Measurements from ENCODE around the gene IL17RB.

IL17RB gene

DNA sequence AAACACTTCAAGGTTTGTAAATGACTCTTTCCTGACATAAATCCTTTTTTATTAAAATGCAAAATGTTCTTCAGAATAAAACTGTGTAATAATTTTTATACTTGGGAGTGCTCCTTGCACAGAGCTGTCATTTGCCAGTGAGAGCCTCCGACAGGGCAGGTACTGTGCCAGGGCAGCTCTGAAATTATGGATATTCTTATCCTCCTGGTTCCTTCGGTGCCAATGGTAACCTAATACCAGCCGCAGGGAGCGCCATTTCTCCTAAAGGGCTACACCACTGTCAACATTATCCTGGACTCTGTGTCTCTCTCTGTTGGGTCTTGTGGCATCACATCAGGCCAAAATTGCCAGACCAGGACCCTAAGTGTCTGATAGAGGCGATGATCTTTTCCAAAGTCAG, 33.1 kb upstream of the IL17RB start:
- no peak for TF ChIP-seq ZBTB7A (IDR thresholded peaks at IDR 0.05; ENCODE audit: low read depth)
- TF ChIP-seq CREB1 (IDR thresholded peaks at IDR 0.05; ENCODE audit: low read depth), result no peak
- TF ChIP-seq EGR1 (IDR thresholded peaks at IDR 0.05), result no peak
- TF ChIP-seq, protein P1, sequence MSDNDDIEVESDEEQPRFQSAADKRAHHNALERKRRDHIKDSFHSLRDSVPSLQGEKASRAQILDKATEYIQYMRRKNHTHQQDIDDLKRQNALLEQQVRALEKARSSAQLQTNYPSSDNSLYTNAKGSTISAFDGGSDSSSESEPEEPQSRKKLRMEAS (IDR thresholded peaks at IDR 0.05), result no peak
- TF ChIP-seq, protein P2, sequence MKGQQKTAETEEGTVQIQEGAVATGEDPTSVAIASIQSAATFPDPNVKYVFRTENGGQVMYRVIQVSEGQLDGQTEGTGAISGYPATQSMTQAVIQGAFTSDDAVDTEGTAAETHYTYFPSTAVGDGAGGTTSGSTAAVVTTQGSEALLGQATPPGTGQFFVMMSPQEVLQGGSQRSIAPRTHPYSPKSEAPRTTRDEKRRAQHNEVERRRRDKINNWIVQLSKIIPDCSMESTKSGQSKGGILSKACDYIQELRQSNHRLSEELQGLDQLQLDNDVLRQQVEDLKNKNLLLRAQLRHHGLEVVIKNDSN (IDR thresholded peaks at IDR 0.05), result no peak
- TF ChIP-seq CEBPB (IDR thresholded peaks at IDR 0.05), result no peak
- TF ChIP-seq TAF1 (IDR thresholded peaks at IDR 0.05; ENCODE audit: low read depth), result no peak
- no peak for TF ChIP-seq EP300 (IDR thresholded peaks at IDR 0.05; ENCODE audit: borderline replicate concordance)
- no peak for TF ChIP-seq FOXM1 (IDR thresholded peaks at IDR 0.05; ENCODE audit: borderline replicate concordance, low read depth)
- TF ChIP-seq RAD21 (IDR thresholded peaks at IDR 0.05; ENCODE audit: low read depth), result no peak
- TF ChIP-seq YY1 (IDR thresholded peaks at IDR 0.05; ENCODE audit: low read depth), result no peak
- no peak for TF ChIP-seq TEAD4 (IDR thresholded peaks at IDR 0.05)
- TF ChIP-seq, protein P3, sequence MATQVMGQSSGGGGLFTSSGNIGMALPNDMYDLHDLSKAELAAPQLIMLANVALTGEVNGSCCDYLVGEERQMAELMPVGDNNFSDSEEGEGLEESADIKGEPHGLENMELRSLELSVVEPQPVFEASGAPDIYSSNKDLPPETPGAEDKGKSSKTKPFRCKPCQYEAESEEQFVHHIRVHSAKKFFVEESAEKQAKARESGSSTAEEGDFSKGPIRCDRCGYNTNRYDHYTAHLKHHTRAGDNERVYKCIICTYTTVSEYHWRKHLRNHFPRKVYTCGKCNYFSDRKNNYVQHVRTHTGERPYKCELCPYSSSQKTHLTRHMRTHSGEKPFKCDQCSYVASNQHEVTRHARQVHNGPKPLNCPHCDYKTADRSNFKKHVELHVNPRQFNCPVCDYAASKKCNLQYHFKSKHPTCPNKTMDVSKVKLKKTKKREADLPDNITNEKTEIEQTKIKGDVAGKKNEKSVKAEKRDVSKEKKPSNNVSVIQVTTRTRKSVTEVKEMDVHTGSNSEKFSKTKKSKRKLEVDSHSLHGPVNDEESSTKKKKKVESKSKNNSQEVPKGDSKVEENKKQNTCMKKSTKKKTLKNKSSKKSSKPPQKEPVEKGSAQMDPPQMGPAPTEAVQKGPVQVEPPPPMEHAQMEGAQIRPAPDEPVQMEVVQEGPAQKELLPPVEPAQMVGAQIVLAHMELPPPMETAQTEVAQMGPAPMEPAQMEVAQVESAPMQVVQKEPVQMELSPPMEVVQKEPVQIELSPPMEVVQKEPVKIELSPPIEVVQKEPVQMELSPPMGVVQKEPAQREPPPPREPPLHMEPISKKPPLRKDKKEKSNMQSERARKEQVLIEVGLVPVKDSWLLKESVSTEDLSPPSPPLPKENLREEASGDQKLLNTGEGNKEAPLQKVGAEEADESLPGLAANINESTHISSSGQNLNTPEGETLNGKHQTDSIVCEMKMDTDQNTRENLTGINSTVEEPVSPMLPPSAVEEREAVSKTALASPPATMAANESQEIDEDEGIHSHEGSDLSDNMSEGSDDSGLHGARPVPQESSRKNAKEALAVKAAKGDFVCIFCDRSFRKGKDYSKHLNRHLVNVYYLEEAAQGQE (IDR thresholded peaks at IDR 0.05; ENCODE audit: low read depth), result no peak
- TF ChIP-seq TCF12 (IDR thresholded peaks at IDR 0.05; ENCODE audit: low read depth), result no peak
- TF ChIP-seq NFIC (IDR thresholded peaks at IDR 0.05), result no peak

DNA sequence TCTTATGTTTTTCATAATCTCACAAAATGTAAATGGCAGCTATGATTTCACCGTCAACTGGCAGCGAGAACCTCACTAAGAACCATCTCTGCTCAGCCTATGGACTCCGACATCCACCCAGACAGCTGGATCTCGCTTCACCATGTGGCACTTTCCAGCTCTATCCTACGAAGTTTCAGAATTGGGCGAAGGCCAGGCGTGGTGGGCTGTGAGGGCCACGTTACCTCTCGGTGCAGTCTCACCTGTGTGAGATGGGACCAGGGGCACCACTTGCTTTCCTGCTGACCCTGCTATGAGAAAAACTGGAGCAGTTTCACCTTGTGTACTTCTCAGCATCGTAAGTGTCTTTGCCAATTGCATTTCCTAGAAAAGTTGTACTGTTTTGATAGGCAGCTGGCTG, 32.5 kb upstream of the IL17RB start:
- TF ChIP-seq TCF12 (IDR thresholded peaks at IDR 0.05; ENCODE audit: low read depth), result no peak
- TF ChIP-seq, protein P1 (IDR thresholded peaks at IDR 0.05), result no peak
- no peak for TF ChIP-seq EGR1 (IDR thresholded peaks at IDR 0.05)
- TF ChIP-seq ZBTB7A (IDR thresholded peaks at IDR 0.05; ENCODE audit: low read depth), result no peak
- TF ChIP-seq RAD21 (IDR thresholded peaks at IDR 0.05; ENCODE audit: low read depth), result no peak
- TF ChIP-seq, protein P2 (IDR thresholded peaks at IDR 0.05), result no peak
- no peak for TF ChIP-seq YY1 (IDR thresholded peaks at IDR 0.05; ENCODE audit: low read depth)

DNA sequence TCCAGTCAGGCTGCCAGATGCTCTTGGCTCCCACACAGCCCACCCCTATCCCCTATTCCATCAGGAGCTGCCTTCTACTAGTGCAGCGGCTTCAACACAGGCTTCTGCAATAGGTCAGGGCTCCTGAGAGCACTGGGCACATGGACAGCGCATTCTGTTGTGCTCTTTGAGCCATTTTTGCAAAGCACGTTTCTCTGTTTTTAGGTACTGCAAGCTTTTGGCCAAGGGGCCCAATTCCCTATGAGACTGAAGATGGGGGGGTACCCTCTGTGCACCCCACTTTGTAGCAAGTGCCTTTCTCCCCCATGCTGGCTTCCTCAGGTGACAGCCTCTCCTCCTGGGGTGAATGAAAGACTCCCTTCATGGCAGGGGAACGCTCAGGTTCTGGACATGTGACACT, 31.3 kb upstream of the IL17RB start:
- TF ChIP-seq CREB1 (IDR thresholded peaks at IDR 0.05; ENCODE audit: low read depth) (no peak), RAD21 (IDR thresholded peaks at IDR 0.05; ENCODE audit: low read depth) (no peak), EP300 (IDR thresholded peaks at IDR 0.05; ENCODE audit: borderline replicate concordance) (no peak), YY1 (IDR thresholded peaks at IDR 0.05; ENCODE audit: low read depth) (no peak), TEAD4 (IDR thresholded peaks at IDR 0.05) (no peak)
- TF ChIP-seq, protein P2 (IDR thresholded peaks at IDR 0.05), result no peak

DNA sequence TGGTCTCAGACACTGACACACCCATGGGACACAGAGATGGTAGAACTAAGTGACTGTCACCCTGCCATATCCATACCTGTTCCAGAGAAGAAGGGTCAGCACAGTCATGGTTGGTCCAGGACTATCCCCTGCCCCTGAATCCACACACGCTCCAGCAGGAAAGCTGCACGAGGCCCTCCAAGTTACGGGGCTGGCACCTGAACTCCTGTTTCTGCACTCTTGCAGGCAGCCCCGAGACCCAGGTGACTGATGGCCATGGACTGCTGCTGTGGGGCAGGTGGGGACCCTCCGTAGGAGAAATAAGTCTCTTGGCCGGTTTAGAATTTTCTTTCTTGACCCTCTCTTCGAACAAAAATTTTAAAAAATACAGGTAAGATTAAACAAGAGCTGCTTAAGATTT, 30.7 kb upstream of the IL17RB start:
- TF ChIP-seq TAF1 (IDR thresholded peaks at IDR 0.05; ENCODE audit: low read depth) (no peak), ZBTB7A (IDR thresholded peaks at IDR 0.05; ENCODE audit: low read depth) (no peak), RAD21 (IDR thresholded peaks at IDR 0.05; ENCODE audit: low read depth) (no peak), YY1 (IDR thresholded peaks at IDR 0.05; ENCODE audit: low read depth) (no peak), FOXM1 (IDR thresholded peaks at IDR 0.05; ENCODE audit: borderline replicate concordance, low read depth) (no peak), EP300 (IDR thresholded peaks at IDR 0.05; ENCODE audit: borderline replicate concordance) (no peak), CEBPB (IDR thresholded peaks at IDR 0.05) (no peak), EGR1 (IDR thresholded peaks at IDR 0.05) (no peak), CREB1 (IDR thresholded peaks at IDR 0.05; ENCODE audit: low read depth) (no peak)
- TF ChIP-seq, protein P1 (IDR thresholded peaks at IDR 0.05), result no peak
- TF ChIP-seq, protein P2 (IDR thresholded peaks at IDR 0.05), result no peak

DNA sequence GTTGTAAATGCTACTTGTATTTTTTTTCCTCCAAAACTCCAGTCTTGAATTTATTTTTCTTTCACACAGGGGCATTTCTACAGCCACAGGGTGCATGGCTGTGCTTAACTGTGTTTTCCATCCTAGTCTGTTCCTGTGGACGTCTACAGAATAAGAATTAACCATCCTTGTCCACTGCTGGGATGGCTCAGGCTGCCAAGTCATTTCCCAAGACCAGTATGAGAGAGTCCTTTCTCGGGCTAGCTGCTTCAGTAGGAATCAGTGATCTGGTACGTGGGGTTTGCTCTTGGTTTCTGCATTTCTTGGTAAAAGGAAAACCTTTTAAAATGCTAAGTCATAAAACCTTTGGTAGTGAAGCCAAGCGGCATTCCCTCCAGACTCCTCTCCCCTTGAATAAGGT, 29.9 kb upstream of the IL17RB start:
- TF ChIP-seq RAD21 (IDR thresholded peaks at IDR 0.05; ENCODE audit: low read depth) (no peak), FOXM1 (IDR thresholded peaks at IDR 0.05; ENCODE audit: borderline replicate concordance, low read depth) (no peak), TAF1 (IDR thresholded peaks at IDR 0.05; ENCODE audit: low read depth) (no peak), NFIC (IDR thresholded peaks at IDR 0.05) (no peak), CEBPB (IDR thresholded peaks at IDR 0.05) (no peak), YY1 (IDR thresholded peaks at IDR 0.05; ENCODE audit: low read depth) (no peak), CREB1 (IDR thresholded peaks at IDR 0.05; ENCODE audit: low read depth) (no peak), TEAD4 (IDR thresholded peaks at IDR 0.05) (no peak), EGR1 (IDR thresholded peaks at IDR 0.05) (no peak), TCF12 (IDR thresholded peaks at IDR 0.05; ENCODE audit: low read depth) (no peak), EP300 (IDR thresholded peaks at IDR 0.05; ENCODE audit: borderline replicate concordance) (no peak), ZBTB7A (IDR thresholded peaks at IDR 0.05; ENCODE audit: low read depth) (no peak)
- TF ChIP-seq, protein P2 (IDR thresholded peaks at IDR 0.05), result no peak
- TF ChIP-seq, protein P1 (IDR thresholded peaks at IDR 0.05), result no peak
- TF ChIP-seq, protein P3 (IDR thresholded peaks at IDR 0.05; ENCODE audit: low read depth), result no peak

All from Ishikawa (cell line).